Medulla oblongata (tissue), 1 donor: ENCODE measurements around the gene SYNE2.

Experiments
- DNase-seq: peaks from one replicate; pipeline ENCODE4 v3.0.0-alpha.2; 2015; ENCODE audit errors: extremely low spot score

SYNE2 gene

GRCh38 chr14:63963439-63963838 is 110.6 kb downstream of the SYNE2 start:
- no peak for DNase-seq

GRCh38 chr14:63964113-63964512 is 111.3 kb downstream of the SYNE2 start:
- DNase-seq, result no peak

GRCh38 chr14:63966407-63966806 is 113.6 kb downstream of the SYNE2 start:
- no peak for DNase-seq

- DNase-seq, result no peak
Observed at GRCh38 chr14:63972323-63972932, 119.6 kb downstream of the SYNE2 start.

GRCh38 chr14:63974176-63974575 is 121.4 kb downstream of the SYNE2 start:
- DNase-seq, result no peak

- no peak for DNase-seq
Observed at GRCh38 chr14:63981569-63981968, 128.8 kb downstream of the SYNE2 start.

- DNase-seq, result no peak
Observed at GRCh38 chr14:63982156-63982555, 129.4 kb downstream of the SYNE2 start.

GRCh38 chr14:63982629-63983028 is 129.8 kb downstream of the SYNE2 start:
- no peak for DNase-seq

- DNase-seq, result no peak
Observed at GRCh38 chr14:63986789-63987533, 134.2 kb downstream of the SYNE2 start.

- DNase-seq, result no peak
Observed at GRCh38 chr14:63988579-63988978, 135.8 kb downstream of the SYNE2 start.

GRCh38 chr14:63991833-63992232 is 139.0 kb downstream of the SYNE2 start:
- no peak for DNase-seq

- DNase-seq, result no peak
Observed at GRCh38 chr14:63992858-63993257, 140.1 kb downstream of the SYNE2 start.

GRCh38 chr14:63993992-63994391 is 141.2 kb downstream of the SYNE2 start:
- no peak for DNase-seq

GRCh38 chr14:63995285-63995684 is 142.5 kb downstream of the SYNE2 start:
- DNase-seq, result no peak

- DNase-seq, result no peak
Observed at GRCh38 chr14:63996016-63996415, 143.2 kb downstream of the SYNE2 start.

GRCh38 chr14:63996625-63997220 is 143.9 kb downstream of the SYNE2 start:
- DNase-seq, result no peak

- DNase-seq, result no peak
Observed at GRCh38 chr14:64000749-64001148, 147.9 kb downstream of the SYNE2 start.

GRCh38 chr14:64005822-64006221 is 153.0 kb downstream of the SYNE2 start:
- DNase-seq, result no peak

GRCh38 chr14:64008016-64008415 is 155.2 kb downstream of the SYNE2 start:
- DNase-seq, result no peak

- no peak for DNase-seq
Observed at GRCh38 chr14:64012003-64012402, 159.2 kb downstream of the SYNE2 start.

- no peak for DNase-seq
Observed at GRCh38 chr14:64012720-64013119, 159.9 kb downstream of the SYNE2 start.

- no peak for DNase-seq
Observed at GRCh38 chr14:64025479-64025878, 172.7 kb downstream of the SYNE2 start.

GRCh38 chr14:64026600-64026999 is 173.8 kb downstream of the SYNE2 start:
- no peak for DNase-seq
